CD4-positive, alpha-beta T cell treated with Interleukin-12 subunit alpha and Interleukin-12 subunit beta, for 1 hour (primary cell): Measurements from ENCODE around the gene KAT6B.

Source experiments
- DNase-seq: peaks from one replicate; pipeline ENCODE4 v3.0.0-alpha.2; 2020

Gene KAT6B

DNA sequence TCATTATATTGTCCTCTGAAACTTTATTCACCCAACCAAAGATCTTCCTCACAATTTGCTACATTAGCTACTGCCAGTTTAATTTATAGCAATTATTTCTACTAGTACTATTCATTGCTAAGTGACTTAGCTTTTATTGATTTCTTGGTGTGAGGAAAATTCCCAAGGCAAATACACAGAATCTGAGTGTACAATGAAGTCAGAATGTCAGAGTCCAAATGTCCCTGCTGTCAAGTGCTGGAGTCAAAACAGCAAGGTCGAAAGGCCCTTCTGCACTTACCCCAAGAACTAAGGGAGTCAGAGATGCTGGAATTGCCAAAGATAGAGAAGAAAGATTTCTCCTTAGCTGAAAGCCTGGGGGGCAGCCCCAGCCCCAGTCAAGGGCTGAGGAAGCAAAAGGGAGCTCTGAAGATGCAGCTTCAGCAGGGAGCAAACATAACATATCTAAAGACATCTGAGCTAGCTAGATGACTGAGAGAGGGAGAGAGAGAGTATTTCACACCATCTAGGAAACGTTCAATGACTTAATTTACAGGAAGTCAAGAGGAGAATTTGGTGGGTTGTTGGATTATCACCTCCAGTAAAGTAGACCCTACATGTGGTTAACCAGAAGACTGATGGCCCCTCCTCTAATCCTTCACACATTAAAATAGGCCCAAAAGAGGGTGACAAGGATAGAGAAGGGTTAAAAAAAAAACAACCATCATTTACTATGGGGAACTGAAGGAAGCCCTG is 248.5 kb downstream of the KAT6B start:
- no peak for DNase-seq

DNA sequence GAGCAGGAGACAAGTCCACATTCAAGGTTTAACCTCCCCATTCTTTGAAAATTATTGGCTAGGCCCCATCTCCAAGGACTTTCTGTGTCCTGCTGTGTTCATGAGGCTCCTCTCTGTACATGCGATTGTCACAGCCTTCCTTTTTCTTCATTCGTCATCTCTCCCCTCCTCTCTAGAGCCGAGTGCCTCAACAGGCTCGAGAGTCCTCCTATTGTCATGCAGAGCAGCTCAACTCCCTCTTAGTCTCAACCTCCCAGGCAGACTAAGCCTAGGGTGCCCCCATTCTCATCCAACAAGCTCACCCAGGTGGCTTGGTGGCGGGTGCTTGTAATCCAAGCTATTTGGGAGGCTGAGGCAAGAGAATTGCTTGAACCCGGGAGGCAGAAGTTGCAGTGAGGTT is 249.9 kb downstream of the KAT6B start:
- DNase-seq = no peak

DNA sequence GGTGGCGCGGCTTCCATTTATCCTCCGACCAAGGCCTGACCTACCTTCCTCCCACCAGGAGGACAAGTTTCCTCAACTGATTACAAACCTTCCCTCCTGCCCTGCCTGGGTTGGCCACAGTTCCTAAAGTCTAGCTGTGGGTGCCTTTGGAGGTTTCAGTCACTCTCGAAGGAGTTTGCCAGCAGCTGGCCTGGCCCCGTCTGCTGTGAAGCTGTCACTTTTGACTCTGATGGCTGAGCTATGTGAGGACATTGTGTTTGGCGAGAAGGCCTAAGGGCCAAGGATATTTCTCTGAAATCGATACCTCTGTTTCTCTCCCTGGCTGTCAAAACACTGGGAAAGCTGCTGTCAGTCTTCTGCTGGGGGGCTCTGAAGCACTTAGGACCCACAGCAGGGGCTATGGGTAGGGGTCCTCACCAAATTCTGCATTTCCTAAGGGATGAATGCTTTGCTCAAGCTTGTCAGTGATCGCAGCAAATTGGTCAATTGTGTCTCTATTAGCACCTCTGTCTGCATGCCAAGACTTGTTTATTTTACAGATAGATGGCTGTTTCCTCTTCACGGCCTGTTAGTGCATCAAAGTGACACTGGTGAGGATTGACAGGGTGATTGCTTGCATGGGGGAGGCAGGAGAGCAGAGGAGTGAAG is 253.2 kb downstream of the KAT6B start:
- DNase-seq = no peak

DNA sequence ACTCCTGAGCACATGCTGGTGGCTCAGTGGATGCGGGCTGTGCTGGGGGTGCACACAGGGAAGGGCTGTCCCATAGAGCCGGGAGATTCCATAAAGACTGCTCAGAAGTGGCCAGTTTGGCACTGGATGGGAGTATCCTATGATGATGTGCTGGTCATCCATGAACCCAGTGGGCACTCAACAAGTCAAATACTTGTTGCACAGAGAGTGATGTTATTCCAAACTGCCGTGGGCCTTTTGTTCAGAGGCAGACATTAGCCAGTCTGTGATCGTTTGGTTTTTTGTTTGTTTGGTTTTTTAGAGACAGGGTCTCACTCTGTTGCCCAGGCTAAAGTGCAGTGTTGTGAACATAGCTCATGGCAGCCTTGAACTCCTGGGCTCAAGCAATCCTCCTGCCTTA is 254.2 kb downstream of the KAT6B start:
- no peak for DNase-seq

DNA sequence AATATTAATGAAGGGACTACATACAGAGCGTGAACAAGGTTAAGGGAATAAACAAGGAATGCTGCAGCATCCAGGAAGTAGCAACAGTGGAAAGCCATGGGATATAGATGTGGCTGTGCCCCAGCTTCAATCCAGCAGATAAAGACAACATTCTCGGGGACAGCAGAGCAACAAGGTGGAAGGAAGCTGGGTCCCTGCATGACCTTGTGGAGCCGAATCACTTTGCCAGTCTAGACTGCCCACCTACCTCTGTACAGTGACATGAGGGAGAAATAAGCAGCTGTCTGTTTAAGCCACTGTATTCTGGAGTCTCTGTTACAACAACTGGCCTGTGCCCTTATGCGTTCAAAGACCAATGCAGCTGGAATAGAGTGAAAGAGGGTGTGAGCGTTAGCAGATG is 255.0 kb downstream of the KAT6B start:
- no peak for DNase-seq
